Nephron progenitor cell (in vitro differentiated cells): Measurements from ENCODE around the gene COL5A1.

Experiments
- DNase-seq: peaks from one replicate; pipeline ENCODE4 v3.0.0; 2021
- H3K27ac Mint-ChIP-seq: 2 replicates; pipeline ENCODE4 v1.8.0; 2021; ENCODE audit warnings: mild to moderate bottlenecking, moderate library complexity, mixed read lengths
- H3K27me3 Mint-ChIP-seq: 2 replicates; pipeline ENCODE4 v1.8.0; 2021; ENCODE audit warnings: mild to moderate bottlenecking, low read depth, mixed read lengths; ENCODE audit not compliant: poor library complexity
- H3K36me3 Mint-ChIP-seq: 2 replicates; pipeline ENCODE4 v1.8.0; 2021; ENCODE audit warnings: low read depth, mixed read lengths
- H3K4me1 Mint-ChIP-seq: 2 replicates; pipeline ENCODE4 v1.8.0; 2021; ENCODE audit warnings: mixed read lengths
- H3K4me3 Mint-ChIP-seq: 2 replicates; pipeline ENCODE4 v1.8.0; 2021; ENCODE audit warnings: mild to moderate bottlenecking, moderate library complexity, mixed read lengths
- H3K9me3 Mint-ChIP-seq: 2 replicates; pipeline ENCODE4 v1.8.0; 2021; ENCODE audit warnings: mild to moderate bottlenecking, moderate library complexity, mixed read lengths
- TF ChIP-seq, protein P1 (sequence below): fragments of 200-600 bp; sonication (generic); IDR thresholded peaks from 2 replicates; pipeline ENCODE4 v1.5.0; 2021; ENCODE audit warnings: antibody characterized with exemption

COL5A1 gene

DNA sequence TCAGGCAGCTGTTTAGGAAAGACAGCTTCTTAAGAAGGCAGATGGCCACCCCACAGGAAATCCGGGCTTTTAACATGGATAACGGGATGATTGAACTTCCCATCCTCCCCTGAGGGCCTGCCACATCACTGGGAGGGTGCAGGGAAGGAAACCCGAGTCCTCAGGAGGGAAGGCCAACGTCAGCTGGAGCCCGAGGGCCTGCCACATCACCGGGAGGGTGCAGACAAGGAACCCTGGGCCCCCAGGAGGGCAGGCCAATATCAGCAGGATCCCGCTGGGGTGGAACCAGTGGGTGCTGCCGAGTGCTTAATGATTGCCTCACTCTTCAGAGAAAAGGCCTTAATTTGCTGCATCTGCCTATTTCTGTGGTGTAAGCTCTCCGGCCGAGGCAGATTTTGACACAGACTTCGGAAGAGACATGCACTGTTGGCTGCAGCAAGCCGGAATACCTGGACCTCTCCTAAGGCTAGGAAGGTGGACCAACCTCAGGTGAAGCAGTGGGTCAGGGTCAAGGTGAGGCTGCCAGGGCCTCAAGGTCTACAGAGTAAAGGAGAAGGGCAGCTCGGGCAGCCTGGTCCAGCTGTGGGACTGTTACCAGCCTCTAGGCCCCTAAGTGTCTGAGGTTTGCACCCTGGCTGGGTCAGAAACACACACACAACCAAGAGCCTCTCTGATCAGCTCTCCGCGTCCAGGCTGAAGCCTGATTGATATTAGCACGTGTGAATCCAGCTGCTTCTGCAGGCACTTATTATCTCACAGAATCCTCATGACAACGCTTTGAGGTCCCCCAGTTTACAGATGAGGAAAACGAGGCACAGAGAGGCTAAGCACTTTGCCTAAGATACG is 14.8 kb upstream of the COL5A1 start:
- no peak for DNase-seq
- TF ChIP-seq, protein P1, sequence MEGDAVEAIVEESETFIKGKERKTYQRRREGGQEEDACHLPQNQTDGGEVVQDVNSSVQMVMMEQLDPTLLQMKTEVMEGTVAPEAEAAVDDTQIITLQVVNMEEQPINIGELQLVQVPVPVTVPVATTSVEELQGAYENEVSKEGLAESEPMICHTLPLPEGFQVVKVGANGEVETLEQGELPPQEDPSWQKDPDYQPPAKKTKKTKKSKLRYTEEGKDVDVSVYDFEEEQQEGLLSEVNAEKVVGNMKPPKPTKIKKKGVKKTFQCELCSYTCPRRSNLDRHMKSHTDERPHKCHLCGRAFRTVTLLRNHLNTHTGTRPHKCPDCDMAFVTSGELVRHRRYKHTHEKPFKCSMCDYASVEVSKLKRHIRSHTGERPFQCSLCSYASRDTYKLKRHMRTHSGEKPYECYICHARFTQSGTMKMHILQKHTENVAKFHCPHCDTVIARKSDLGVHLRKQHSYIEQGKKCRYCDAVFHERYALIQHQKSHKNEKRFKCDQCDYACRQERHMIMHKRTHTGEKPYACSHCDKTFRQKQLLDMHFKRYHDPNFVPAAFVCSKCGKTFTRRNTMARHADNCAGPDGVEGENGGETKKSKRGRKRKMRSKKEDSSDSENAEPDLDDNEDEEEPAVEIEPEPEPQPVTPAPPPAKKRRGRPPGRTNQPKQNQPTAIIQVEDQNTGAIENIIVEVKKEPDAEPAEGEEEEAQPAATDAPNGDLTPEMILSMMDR: no peak
- H3K36me3 Mint-ChIP-seq: no peaks in the 10 kb centered on the region
- no peaks in the 10 kb centered on the region for H3K9me3 Mint-ChIP-seq
- peaks cover 67% of the 10 kb centered on the region for H3K4me1 Mint-ChIP-seq
- H3K27ac Mint-ChIP-seq: no peak overlapping the region
- no peak overlapping the region for H3K4me3 Mint-ChIP-seq
- H3K27me3 Mint-ChIP-seq: peaks cover 11% of the 10 kb centered on the region

DNA sequence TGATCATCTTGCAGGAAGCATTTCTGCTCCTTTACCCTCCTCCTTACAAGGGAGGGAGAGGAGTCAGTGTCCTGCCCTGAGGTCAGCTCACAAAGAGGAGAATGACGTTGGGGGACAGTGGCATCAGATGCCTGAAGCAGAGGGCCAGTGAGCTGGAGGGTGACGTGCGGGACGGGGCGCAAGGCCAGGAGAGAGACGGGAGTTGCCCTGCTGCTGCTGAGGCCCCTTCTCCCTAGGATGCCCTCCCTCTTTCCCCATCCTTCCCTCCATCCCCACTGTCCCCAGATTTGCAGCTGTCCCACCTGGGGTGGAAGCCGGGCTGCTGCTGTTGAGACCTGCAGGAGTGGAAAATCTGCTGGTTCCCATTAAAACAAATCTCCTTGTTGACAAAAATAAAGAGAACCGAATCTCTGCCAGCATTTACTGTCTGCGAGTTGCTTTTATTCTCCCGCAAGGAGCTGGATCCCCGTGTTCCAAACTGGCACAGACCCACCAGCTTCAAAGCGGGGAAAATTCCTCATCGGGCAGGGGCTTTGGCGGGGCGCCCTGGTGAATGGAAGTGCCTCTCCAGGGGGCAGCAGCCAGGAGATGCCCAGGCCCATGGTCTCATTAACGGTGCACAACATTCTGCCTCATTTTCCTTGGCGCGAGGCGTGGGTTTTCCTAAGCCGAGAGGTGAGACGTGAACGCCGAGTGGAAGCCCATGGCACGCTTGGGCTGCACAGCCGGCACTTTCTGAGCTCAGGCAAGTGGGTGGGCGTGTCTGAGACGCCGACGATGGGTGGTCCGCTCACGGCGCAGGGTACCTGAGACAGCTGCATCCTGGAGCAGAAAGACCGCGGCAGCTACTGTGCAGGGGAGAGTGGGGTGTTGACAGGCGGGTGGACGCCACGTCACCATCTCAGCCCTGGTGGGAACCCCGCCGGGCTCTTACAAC is 13.9 kb upstream of the COL5A1 start:
- no peaks in the 10 kb centered on the region for H3K36me3 Mint-ChIP-seq
- H3K4me1 Mint-ChIP-seq: peaks cover 64% of the 10 kb centered on the region
- DNase-seq: no peak
- H3K4me3 Mint-ChIP-seq: no peak overlapping the region
- peaks cover 7% of the 10 kb centered on the region for H3K27me3 Mint-ChIP-seq
- TF ChIP-seq, protein P1: no peak
- H3K27ac Mint-ChIP-seq: no peak overlapping the region
- H3K9me3 Mint-ChIP-seq: no peaks in the 10 kb centered on the region

DNA sequence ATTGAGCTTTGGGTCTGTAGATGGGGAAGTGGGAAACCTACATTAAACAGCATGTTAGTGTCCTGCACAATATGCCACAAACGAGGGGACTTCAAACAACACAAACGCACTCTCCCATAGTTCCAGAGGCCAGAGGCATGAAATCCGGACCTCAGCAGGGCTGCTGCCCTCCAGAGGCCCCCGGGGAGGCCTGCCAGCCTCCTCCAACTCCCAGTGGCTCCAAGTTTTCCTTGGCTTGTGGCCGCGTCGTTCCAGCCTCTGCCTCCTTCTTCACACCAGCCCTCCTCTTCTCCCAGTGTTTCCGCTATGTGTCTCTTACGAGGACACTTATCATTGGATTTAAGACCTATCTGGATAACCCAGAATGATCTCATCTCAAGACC is 13.3 kb upstream of the COL5A1 start:
- H3K4me1 Mint-ChIP-seq: peaks cover 62% of the 10 kb centered on the region
- no peaks in the 10 kb centered on the region for H3K36me3 Mint-ChIP-seq
- no peak overlapping the region for H3K27ac Mint-ChIP-seq
- DNase-seq: no peak
- TF ChIP-seq, protein P1: no peak
- peaks cover 7% of the 10 kb centered on the region for H3K27me3 Mint-ChIP-seq
- no peak overlapping the region for H3K4me3 Mint-ChIP-seq
- no peaks in the 10 kb centered on the region for H3K9me3 Mint-ChIP-seq

DNA sequence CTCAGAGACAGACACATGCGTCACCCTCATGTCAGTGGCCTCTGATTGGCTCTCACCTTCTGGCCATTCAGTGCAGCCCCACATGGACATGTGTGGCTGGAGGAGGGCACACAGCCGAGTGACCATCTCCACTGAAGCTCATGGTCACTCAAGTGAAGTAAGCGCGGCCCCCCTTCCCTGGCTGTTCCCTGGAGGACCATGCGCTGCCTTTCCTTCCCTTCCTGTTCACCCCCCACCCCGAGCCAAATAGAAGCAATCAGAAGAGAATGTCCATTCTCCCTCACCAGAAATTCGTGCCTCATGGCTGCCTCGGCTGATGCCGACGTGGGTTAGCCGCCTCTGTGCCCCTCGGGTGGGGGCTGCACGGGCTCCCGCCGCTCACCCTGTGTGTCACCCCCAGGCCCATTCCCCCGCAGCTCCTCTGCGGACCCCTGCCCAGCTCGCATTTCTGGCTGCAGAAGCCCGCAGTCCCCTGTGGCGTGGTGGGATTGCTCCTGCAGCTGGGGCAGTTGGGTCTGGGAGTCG is 12.5 kb upstream of the COL5A1 start:
- TF ChIP-seq, protein P1: no peak
- no peaks in the 10 kb centered on the region for H3K36me3 Mint-ChIP-seq
- H3K27me3 Mint-ChIP-seq: peaks cover 7% of the 10 kb centered on the region
- H3K9me3 Mint-ChIP-seq: no peaks in the 10 kb centered on the region
- no peak for DNase-seq
- no peak overlapping the region for H3K4me3 Mint-ChIP-seq
- no peak overlapping the region for H3K27ac Mint-ChIP-seq
- peaks cover 61% of the 10 kb centered on the region for H3K4me1 Mint-ChIP-seq

DNA sequence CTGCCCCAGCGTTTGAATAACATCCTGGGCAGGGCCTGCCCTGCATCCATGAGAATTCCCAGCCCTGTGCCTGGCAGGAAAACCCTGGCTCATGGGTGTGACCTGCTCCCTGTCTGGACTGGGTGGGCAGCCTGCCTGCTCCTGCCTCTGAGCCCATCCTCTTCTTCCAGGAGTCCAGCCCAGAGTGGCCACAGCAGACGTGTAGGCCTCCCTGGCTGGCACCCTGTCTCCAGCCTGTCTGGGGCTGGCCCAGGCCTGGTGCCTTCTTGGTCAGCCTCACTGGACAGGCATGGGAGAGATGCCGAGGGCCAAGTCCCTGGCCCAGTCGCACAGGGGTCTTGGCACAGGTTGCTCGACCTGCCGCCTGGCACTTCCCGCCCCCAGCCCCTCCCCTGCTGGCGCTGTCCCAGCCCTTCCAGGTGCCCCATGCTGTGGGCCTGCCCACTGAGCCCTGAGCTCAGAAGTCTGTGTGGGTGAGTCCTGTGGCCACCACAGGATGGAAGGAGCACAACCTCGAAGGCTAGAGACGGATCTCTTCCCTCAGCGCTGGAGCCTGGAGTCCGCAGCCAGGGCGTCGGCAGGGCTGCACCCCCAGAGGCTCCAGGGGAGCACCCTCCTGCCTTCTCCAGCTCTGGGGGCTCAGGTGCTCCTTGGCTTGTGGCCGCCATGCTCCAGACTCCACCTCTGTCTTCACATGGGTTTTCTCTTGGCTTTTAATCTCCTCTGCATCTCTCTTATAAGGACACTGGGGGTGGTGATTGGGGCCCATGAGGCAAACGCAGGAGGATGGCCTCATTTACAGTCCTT is 11.8 kb upstream of the COL5A1 start:
- no peak for DNase-seq
- H3K4me1 Mint-ChIP-seq: peaks cover 58% of the 10 kb centered on the region
- H3K27me3 Mint-ChIP-seq: peaks cover 7% of the 10 kb centered on the region
- H3K4me3 Mint-ChIP-seq: no peak overlapping the region
- H3K27ac Mint-ChIP-seq: no peak overlapping the region
- no peaks in the 10 kb centered on the region for H3K36me3 Mint-ChIP-seq
- no peaks in the 10 kb centered on the region for H3K9me3 Mint-ChIP-seq
- TF ChIP-seq, protein P1: no peak
